Fibroblast of skin of left biceps (primary cell): ENCODE results near the gene LRRFIP1.
"Not testable (repeated sequence)": the region's sequence is repeated elsewhere in the genome, so short reads cannot be mapped to it uniquely, and the experiment has no call there.

Experiments used
- DNase-seq, 2 experiments: peaks; one replicate each; pipeline ENCODE4 v3.0.0-alpha.2; 2013; ENCODE audit warnings: low read depth in 2 of 2

The LRRFIP1 gene

GRCh38 chr2:237596520-237597195, 30.7 kb upstream of the LRRFIP1 start:
- no peak for DNase-seq

DNA sequence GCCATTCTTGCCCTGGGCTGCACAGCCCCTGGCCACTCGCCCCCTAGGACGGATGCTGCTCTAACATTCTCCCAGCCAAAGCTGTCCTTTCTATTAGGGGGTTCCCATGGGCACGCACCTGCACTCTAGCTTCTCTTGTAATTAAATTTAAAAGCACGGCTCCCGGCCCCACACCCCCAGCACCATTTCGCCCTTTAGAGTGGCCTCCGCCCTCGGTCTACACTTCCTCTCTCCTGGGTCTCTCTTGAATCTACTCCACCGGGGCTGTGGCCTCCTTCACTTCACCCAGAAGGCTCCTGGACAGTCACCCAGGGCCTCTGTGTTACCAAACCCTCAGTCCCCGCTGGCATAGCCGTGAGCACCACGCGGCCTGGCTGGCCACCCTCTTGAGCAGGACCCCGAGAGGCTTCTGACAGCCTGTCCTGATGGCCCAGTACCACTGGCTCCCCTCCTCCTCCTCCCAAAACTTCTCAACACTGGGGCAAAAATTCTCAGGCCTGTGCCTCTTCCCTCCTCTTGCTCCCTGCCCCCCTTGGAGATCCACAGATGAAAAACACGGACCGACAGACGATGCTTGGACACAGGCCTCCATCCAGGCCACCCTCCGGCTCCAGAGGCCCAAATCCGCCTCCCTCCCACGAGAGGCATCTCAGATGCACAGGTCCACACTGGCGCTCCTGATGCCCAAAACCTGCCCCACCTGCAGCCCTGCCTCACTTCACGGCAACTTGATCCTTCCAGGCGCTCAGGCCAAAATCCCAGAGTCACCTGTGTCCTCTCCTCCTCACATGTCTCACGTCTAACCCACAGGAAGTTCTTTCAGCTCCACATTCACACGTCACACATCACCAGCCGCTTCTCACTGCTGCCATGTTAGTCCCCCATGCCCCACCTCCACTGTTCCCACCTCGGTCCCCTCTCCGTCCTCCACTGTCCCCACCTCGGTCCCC, 29.9 kb upstream of the LRRFIP1 start:
- no peak for DNase-seq

DNA sequence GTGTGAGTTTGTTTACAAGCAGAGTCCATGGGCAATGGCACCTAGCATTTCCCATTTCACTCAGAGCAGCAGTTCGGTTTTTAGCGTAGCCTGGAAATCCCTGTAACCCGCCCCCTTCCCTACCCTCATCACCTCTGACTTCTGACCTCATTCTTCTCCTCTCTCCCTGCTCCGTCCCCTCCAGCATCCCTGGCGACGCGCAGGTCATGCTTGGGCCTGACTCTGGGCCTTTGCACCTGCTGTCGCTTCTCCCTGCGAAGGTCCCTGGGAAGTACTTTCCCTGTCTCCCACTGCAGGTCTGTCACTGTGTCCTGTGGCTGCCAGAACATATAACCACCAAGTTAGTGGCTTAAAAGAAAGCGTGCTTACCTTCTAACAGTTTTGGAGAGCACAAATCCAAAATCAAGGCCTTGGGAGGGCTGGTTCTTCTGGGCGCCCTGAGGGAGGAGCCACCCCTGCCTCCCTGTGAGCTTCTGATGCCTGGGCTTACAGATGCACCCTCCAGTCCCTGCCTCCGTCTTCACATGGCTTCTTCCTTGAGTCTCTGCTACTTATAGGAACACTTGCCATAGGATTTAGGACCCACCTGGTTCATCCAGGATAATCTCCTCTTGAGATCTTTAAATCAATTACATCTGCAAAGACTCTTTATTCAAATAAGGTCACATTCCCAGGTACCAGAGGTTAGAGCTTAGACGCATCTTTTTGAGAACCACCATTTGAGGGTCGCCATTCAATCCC, 28.7 kb upstream of the LRRFIP1 start:
- DNase-seq: no peak

GRCh38 chr2:237599465-237600110, 27.8 kb upstream of the LRRFIP1 start:
- DNase-seq: no peak

- DNase-seq: no peak
These were observed 27.1 kb upstream of the LRRFIP1 start for GRCh38 chr2:237600205-237600846.

- no peak for DNase-seq
These were observed 25.8 kb upstream of the LRRFIP1 start for GRCh38 chr2:237601453-237602116.

GRCh38 chr2:237602409-237602808, 25.0 kb upstream of the LRRFIP1 start:
- no peak for DNase-seq

GRCh38 chr2:237603049-237603717, 24.2 kb upstream of the LRRFIP1 start:
- no peak for DNase-seq

DNA sequence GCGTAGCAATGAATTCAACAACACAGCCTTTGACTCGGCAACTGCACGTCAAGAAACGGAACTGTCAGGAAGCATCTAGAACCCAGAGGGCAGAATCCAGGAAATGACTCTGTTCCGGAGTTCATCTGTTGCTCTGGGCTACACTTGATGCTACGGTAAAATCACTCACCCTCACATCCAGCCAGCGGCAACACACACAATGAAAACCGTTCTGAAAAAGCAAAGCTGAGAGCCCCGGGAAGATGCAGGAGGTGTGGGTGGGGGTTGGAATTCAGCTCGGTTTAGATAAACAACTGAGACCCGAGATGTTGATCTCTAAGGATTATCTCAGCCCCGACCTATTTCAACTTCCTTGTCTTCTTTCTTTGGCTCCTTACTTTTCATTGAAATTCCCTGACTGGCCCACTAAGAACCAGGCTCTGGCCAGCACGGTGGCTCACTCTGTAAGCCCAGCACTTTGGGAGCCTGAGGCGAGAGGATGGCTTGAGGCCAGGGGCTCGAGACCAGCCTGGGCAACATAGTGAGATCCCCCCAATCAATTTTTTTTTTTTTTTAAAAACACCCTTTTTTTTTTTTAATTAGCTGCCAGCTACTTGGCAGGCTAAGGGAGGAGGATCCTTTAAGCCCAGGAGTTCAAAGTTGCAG, 23.5 kb upstream of the LRRFIP1 start:
- no peak for DNase-seq

- no peak for DNase-seq
These were observed 23.0 kb upstream of the LRRFIP1 start for GRCh38 chr2:237604391-237604790.

DNA sequence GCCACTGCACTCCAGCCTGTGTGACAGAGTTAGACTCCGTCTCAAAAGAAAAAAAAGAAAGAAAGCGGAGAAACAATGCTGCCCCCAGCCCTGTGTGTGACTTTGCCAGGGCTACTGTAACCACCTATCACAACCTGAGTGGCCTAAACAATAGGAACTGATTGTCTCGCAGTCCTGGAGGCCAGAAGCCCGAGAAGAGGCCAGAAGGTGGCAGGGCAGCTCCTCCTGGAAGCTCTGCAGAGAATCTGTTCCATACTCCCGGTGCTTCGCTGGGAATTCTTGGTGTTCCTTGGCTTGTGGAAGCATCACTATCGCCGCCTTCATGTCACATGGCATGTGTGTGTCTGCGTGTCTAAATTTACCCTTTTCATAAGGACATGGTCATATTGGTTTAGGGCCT, 22.4 kb upstream of the LRRFIP1 start:
- DNase-seq: no peak

GRCh38 chr2:237606522-237606921, 20.9 kb upstream of the LRRFIP1 start:
- DNase-seq: not testable (repeated sequence)

GRCh38 chr2:237612527-237613357, 14.6 kb upstream of the LRRFIP1 start:
- no peak for DNase-seq

GRCh38 chr2:237613679-237614078, 13.7 kb upstream of the LRRFIP1 start:
- no peak for DNase-seq

DNA sequence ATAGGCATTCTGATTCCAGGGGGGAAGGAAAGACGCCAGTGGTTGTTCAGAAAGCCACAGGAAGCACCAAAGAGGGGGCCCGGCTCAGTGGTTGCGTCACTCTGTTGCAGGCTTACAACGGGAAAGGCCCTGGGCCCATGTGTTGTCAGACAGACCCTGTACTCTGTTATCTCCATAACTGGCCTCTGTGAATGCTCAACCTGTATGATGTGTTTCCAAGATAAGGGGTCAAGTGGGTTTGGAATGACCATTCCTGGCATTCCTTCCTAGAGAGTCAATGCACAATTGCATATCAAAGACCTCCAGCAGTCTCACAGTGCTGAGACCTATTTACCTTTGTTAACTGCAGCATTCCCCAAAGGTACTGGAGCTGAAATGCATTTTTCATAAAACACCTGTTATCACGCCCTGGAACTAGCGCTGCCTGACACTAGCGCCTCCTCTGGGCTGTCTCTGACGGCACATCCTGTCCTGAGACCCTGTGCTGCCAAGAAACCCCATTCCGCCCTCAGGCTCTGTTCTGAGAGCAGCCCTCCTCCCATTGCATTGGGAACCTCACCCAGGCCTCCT, 13.2 kb upstream of the LRRFIP1 start:
- DNase-seq: no peak

- DNase-seq: no peak
These were observed 11.6 kb upstream of the LRRFIP1 start for GRCh38 chr2:237615631-237616249.

- DNase-seq: no peak
These were observed 11.0 kb upstream of the LRRFIP1 start for GRCh38 chr2:237616373-237616733.
